HG03108 (cell line): Measurements from ENCODE around the gene PRMT7.
A peak's percentile ranks its signal among the peaks of the same experiment; 100 is the strongest.

Experiments used
- ATAC-seq: cut with Tn5 transposase; IDR thresholded peaks from one replicate; pipeline ENCODE4 v1.9.1; 2021; ENCODE audit warnings: moderate library complexity; ENCODE audit not compliant: unreplicated experiment

PRMT7 gene

DNA sequence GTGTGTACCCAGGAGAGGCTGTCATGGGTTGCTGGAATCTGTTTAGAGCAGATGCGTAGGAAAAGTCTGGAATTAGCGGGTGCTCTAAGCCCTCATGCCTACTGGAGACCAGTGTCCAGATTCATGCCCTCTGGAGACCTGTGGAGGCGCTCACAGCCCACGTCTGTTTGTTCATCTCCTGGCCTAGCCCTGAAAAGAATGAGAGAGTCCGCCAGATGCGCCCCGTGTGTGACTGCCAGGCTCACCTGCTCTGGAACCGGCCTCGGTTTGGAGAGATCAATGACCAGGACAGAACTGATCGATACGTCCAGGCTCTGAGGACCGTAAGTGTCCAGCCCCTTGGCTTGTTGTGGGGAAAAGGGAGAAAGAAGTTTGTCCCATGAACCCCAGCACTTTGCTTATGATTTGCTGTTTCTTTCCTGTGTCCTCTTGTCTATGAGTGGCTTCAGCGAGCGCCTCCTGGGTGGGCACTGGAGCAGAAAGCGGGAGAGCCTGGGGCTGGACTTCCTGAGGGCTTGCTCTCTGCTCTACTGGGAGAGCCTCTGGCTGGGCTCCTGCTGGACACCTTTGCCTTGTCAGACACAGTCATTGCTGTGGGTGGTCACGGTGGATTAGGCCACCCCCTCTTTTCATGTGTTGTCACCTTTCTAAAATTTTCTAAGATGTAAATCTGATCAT is 35.3 kb downstream of the PRMT7 start:
- no peak for ATAC-seq

DNA sequence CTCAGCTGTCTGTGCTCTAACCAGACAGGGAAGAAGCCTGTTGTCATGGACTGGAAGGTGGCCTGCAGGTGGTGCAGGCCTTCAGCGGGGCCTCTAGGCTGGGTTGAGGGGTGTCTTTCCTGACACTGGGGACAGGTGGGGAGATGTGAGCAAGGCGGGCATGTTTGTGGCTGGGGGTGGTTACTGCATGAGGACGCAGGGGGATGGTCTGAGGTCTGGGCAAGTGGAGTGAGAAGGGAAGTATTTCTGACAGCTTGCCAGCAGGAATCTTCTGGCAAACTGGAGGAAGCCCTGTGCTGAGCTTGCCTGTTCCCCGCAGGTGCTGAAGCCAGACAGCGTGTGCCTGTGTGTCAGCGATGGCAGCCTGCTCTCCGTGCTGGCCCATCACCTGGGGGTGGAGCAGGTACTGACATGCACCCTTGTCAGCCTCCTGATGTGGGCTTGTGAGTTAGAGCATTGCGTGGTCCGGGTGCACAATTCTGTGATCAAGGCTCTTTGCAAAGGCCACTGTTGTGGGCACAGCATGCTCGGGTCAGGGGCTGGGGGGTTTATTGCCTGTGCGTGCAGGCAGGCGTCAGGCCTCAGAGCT is 36.2 kb downstream of the PRMT7 start:
- no peak for ATAC-seq

DNA sequence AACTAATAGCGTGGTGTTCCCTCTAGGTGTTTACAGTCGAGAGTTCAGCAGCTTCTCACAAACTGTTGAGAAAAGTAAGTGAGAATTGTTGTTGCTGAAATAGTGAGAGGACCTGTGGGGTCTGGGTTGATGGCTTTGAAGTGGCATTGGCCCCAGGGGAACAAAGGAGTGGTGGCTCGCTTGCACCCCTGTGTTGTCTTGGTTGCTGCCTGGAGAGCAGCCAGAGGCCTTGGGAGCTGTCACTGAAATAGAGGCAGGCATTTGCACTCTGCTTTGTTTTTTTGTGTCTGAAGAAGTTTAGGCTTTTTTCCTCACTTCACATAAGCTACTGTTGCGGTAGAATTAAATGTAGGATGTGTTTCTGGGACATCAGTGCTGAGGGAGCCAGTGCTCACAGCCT is 36.8 kb downstream of the PRMT7 start:
- no peak for ATAC-seq

DNA sequence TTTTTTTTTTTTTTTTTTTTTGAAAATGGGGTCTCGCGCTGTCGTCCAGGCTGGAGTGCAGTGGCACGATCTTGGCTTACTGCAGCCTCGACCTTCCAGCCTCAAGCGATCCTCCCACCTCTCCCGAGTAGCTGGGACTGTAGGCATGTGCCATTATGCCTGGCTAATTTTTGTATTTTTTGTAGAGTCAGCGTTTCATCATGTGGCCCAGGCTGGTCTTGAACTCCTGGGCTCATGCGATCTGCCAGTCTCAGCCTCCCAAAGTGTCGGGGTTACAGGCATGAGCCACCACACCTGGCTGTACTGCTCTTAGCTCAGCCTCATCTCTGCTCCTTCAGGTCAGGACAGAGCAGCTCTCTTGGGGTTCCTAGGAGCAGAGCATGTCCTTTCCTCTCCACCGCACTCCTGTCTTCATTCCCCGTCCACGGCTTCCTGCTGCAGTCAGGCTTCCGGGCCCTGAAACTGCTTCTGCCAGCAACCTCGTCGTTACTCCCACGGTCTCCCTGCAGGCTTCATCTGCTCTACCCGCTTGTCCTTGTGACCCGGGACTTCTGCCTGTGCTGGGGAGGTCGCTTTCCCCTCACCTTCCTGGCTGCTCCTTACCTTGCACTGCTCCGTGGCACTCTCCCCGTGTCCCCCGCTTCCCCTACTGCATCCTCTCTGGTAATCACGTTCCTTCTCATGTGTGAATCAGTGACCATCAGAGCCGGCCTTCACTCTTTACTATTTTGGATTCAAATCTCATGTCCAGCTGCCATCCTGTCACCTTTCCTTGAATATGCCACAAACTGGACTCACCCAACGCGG is 38.0 kb downstream of the PRMT7 start:
- no peak for ATAC-seq

DNA sequence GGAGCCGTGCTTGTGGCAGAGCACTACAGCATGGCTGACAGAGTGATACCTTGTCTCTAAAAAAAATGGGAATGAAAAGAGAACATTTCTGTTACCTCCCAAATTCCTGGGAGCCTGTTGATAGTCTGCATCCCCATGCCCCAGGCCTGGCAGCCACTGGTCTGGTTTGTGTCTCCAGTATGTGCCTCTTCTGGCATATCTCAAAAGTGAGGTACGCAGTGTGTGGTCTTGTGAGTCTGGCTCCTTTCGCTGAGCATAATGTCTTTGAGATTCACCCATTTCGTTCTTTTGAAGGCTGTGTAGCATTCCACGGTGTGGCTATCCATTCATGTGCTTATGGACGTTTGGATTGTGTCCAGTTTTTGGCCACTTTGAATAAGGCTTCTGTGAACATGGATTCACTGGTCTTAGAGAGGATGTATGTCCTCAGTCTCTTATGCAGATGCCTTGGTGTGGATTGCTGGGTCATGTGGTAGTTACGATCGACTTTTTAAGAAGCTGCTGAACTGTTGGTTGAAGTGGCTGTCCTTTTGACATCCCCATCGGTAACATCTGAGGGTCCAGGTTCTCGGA is 39.1 kb downstream of the PRMT7 start:
- no peak for ATAC-seq

DNA sequence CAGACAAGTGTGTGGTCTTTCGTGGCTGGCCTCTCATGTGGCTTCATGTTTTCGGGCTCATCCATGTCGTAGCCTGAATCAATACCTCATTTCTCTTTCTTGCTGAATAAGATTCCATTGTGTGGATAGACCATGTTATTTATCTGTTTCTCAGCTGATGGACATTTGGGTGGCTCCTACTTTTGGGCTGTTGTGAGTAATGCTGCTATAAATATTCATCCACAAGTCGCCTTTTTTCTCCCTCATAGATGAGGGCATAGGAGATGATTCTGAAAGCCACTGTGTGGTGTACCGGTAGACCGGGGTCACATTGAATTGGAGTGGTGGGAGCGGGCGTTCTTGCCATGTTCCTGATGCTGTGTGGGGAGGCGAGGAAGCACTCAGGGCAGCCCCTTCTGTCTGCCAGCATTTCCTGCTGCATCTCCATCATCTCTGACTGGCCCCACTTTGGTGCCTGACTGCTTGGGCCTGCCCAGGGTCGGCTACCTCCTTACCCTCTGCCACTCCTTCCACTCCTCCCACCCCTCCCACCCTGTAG is 40.1 kb downstream of the PRMT7 start:
- no peak for ATAC-seq

DNA sequence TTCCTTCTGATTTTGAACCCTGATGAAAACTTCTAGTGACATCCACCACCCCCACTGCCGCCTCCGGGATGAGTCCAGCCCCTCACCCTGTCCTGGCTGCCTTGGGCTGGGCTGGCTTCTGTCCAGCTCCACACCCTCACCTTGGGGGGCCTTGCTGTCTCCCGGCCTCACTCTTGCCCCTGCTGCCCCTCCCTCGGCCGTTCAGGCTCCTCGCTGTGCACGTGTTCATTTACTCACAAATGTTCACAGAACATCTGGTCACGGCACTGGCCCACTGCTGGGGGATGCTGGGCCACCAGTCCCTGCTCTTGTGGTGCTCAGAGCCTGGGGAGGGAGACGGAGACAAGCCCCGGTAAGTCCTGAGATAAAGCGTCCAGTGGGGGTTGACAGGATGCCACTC is 40.6 kb downstream of the PRMT7 start:
- ATAC-seq: no peak

DNA sequence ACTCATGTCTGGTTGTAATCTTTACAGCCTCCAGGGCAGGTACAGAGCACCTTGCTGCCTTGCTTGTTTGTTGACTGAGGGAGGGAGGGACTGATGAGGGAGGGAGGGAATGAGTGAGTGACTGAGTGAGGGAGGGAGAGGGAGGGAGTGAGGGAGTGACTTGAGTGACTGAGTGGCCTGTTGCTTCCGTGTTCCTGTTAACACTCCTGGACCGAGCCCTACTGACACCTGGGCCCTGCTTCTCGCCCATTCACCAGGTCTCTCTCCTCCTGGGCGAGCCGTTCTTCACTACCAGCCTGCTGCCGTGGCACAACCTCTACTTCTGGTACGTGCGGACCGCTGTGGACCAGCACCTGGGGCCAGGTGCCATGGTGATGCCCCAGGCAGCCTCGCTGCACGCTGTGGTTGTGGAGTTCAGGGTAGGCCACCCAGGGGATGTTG is 41.2 kb downstream of the PRMT7 start:
- ATAC-seq: no peak

DNA sequence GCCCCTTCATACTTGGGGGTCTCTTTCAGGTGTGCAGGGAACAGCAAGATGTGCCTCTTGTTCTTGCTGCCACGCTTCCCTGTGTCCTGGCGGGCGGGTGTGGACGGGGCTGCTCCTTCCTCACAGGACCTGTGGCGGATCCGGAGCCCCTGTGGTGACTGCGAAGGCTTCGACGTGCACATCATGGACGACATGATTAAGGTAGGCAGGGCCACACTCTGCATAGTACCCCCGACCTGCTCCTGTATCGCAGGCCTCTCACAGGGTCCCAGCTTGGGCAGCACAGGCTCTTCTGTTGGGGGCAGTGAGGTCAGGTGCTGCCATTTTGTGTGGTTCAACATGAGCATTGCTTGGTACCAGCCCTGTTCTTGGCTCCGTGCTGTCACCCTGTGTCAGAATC is 42.5 kb downstream of the PRMT7 start:
- no peak for ATAC-seq

DNA sequence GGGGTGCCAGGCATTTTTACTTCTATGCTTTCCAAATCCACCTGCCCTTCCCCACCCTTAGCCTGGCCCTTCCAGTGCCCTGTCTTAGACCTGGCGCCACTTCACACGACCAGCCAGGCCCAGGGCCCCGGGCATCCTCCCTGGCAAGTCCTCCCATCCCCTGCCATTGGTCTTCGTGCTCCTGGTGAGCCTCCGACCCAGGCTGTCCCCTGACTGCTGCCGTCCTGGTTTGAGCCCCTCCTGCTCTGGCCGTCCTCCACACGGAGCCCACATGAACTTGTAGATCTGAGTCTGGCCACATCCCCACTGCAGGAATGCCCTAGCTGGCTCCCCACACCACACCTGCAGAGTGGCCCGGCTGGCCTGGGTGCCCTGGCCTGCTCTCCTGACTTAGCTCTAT is 44.0 kb downstream of the PRMT7 start:
- no peak for ATAC-seq

DNA sequence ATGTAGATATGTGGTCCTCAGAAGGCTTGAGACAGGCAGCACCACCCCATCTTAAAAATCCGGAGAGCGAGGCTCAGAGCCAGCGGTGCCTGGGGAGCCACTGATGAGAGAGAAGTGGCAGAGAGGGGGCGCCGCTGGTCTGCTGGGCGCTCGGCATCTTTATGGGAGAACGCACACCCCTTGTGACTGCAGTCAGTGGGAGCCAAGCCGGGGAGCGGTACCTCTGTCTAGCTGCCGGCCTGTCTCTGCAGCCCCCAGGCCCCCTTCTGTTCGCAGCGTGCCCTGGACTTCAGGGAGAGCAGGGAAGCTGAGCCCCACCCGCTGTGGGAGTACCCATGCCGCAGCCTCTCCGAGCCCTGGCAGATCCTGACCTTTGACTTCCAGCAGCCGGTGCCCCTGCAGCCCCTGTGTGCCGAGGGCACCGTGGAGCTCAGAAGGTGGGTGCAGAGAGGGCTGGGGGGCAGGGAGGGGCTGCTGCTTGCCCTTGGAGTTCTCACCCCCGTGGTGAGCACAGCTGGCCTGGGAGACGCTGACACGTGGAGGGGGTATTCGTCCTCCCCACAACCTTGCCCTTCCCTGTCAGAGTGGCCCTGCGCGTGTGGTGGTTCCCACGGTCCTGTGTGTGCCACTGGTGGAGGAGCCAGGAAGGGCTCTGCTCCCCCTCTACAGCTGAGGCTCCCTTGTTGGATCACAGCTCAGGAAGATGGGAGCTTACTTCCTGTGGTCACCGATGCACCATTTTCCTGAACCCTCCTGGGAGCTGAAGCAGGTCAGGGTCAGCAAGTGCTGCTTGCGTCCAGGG is 44.8 kb downstream of the PRMT7 start:
- ATAC-seq: no peak

DNA sequence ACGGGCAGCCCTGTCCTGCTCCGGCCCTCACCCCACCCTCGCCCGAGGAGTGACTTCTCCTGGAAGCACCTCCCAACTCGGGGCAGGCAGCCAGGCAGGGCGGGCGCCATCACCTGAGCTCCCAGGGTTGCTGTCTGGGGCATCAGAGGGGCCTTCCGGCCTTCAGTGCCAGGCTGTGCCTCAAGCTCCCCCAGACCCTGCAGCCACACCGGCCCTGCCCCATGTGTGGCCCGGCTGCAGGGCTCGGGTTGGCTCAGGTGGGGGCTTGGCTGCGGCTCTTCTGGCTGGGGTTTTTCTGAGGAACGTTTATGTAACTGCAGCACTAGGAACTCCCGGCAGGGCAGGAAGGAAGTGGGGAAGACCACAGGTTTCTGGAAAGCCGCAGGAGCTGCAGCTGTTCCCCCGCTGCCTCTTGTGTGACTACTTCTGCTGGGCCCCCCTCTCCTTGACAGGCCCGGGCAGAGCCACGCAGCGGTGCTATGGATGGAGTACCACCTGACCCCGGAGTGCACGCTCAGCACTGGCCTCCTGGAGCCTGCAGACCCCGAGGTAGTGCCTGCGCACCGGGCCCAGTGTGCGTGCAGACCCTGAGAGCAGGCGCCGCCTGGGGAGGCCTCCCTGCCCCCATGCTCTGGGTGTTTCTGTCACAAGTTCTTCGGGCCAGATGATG is 45.6 kb downstream of the PRMT7 start:
- peak; percentile 84 for ATAC-seq

DNA sequence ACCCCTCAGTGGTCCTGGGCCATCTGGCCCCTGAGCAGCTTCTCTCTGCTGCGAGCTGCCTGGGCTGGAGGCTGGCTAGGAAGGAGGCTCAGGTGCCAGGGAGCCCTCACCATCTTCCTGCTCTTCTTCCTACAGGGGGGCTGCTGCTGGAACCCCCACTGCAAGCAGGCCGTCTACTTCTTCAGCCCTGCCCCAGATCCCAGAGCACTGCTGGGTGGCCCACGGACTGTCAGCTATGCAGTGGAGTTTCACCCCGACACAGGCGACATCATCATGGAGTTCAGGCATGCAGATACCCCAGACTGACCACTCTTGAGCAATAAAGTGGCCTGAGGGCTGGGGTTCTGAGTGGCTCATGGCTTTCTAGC is 46.1 kb downstream of the PRMT7 start:
- ATAC-seq: no peak

DNA sequence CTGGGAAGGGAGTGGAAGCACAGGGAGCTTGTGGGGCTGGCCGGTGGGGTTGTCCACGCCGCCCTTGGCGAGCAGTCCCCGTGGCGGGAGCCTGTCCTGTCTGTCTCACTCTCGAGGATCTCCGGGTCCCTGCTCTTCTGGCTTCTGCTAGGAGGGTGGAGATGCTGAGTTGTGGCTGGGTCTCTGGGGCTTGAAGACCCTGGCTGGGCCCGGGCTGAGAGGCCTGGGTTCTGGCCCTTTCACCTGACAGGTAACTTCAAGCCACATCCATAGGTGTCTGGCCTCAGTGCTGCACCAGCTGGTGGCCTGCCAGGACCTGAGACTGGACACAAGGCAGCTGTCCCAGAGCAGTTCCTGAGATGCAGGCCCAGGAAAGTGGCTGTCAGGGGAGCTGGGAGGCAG is 46.7 kb downstream of the PRMT7 start:
- ATAC-seq: no peak

DNA sequence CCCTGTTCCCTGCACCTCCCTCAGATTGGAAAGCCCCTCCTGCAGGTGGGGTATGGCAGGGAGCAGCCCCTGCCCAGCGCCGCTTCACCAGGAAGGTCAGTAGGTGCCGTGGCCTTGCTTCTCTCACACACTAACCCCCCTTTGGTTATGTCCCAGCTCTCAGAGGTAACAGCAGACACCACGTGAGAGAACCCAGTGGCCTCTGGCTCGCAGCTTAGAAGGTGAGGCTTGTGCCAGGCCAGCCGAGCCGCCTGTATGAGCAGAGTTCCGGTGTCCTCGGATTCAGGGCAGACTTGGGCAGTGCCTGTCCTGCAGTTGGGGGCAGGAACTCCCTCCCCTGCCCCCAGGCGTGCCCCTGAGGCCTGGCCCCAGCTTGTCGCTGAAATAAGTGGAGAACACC is 47.1 kb downstream of the PRMT7 start:
- ATAC-seq: no peak

DNA sequence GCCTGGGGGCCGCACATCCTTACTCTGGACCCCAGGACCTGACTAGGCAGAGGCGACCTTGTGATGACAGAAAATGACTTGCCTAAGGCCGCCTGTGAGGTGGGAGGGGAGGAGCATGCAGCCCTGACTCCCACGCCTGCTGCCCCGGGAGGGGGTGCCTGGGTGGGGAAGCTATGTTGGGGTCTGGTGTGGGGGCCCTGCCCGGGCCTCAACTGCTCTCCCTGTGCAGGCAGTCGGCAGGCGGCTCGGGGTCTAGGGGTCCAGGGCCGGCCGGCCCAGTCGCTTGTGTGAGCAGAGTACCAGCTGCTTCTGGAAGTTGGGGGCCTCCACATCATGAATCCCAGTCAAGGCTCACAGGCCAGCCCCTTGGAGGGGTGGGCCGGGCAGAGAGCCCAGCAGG is 48.1 kb downstream of the PRMT7 start:
- no peak for ATAC-seq

DNA sequence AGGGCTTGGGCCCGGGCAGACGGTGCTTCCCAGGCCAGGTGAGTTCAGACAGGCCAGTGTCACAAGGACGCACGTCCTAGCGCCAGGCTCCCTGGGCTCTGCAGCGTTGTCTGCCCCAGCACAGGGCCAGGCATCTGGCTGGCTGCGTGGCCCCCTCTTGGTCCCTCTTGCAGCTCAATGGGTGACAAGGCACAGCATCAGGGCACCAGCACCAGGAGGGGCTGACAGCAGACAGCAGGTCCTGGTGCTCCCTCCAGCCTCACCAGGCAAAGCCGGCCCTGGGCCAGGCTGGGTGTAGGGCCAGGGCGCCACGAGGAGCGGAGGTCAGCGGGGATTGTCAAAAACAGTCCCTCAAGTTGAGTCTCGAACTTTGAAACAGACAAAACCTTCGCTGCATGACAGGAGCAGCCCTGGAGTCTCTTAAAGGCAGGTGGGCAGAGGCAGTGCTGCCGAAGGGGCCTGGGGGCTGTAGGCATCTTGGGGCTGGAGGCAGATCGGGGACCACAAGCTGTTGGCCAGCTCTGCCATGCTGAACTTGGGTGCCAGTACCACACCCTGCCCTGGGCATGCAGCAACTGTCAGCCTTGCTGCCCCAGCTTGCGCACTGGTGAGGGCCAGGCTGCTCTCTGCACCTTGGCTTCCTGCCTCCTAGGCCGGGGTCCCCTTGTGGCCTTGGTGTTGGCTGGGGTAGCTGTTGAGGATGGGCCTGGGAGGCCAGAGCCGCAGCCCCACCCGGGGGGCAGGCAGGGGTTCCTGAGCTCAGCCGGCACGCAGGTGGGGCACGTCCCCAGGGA is 48.8 kb downstream of the PRMT7 start:
- no peak for ATAC-seq

DNA sequence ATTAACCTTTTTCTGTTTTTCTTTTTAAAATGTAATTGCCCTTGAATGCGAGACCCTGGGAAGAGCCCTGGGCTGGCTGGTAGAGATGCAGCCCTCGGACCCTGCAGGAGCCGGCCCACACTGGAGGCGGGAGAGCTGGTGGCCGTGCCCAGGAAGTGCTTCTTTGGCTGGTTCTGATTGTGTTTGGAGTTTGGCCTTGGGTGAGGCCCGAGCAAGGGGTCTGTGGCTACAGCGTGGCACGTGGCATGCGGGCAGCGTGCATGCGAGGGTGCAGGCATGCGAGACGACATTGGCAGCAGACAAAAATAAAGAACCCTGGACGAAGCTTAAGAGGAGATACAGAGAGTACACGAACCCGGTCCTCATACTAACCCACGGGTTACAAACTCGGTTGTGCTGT is 49.7 kb downstream of the PRMT7 start:
- no peak for ATAC-seq

DNA sequence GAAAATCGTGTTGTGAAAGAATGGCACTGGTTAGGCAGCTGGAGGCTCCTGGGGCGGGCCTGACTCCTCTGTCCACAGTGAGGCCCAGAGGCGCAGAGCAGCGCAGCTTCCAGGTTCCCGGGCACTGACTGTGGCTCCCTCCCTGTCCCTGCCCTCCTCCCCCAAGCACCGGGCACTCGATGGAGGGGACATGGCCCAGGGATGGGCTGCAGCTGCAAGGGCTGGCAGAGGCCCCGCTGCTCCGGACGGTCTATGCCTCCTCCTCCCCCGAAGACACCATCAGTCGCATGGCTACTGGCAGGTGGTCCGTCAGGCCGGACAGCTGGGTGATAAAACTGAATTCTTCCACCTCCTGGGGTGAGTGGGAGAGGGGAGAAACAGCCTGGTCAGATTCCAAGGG is 50.1 kb downstream of the PRMT7 start:
- no peak for ATAC-seq

DNA sequence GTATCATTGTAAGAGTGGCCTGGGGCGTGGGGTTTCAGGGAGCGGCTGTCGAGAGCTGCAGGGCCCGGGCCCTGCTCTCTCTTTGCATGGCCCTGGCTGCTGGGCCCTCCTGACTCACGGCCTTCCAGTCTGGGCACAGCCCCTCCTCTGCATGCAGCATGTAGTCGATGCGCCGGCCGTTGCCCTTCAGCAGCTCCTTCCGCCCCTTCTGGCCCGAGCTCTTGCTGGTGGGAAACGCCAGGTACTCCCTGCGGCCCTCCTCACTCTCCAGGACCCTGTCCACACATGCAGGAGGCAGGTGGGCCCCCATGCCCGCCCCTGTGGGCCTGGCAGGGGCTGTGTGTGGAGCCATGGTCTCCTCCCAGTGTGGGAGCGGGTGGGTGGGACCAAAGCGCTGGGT is 50.7 kb downstream of the PRMT7 start:
- ATAC-seq: no peak
